Liver (tissue), 9 donors: Measurements from ENCODE around the gene KNCN. TPM values are rescaled to one million over a fixed set of nuclear protein-coding genes. Genes with fewer than 3 reads are reported as not detected.

ENCODE experiments used
- DNase-seq: peaks from one replicate; pipeline ENCODE4 v3.0.0-alpha.2; 2017; ENCODE audit warnings: low spot score
- H3K27ac ChIP-seq, 2 donors: one replicate each; pipeline ENCODE4 v1.7.0; 2013; ENCODE audit warnings: inconsistent platforms in 2 of 2, low read length in 2 of 2, control low read depth in 1 of 2, low read depth in 1 of 2, mild to moderate bottlenecking in 1 of 2
- H3K27me3 ChIP-seq, 4 donors: one replicate each; pipeline versions ENCODE4 v1.6.1 to v1.7.0; 2013; ENCODE audit warnings: low read length in 3 of 4, inconsistent platforms in 1 of 4, mild to moderate bottlenecking in 1 of 4, moderate library complexity in 1 of 4; ENCODE audit not compliant: control insufficient read depth in 4 of 4, insufficient read depth in 4 of 4
- H3K36me3 ChIP-seq, 4 donors: one replicate each; pipeline versions ENCODE4 v1.6.1 to v1.7.0; 2013; ENCODE audit warnings: low read length in 3 of 4, mild to moderate bottlenecking in 3 of 4, low read depth in 1 of 4, moderate library complexity in 1 of 4; ENCODE audit not compliant: control insufficient read depth in 4 of 4, insufficient read depth in 3 of 4
- H3K4me1 ChIP-seq, 4 donors: one replicate each; pipeline versions ENCODE4 v1.6.1 to v1.7.0; 2013; ENCODE audit warnings: low read length in 3 of 4, mild to moderate bottlenecking in 3 of 4, moderate library complexity in 1 of 4; ENCODE audit not compliant: control insufficient read depth in 4 of 4, insufficient read depth in 4 of 4
- H3K4me3 ChIP-seq, 3 donors: one replicate each; pipeline versions ENCODE4 v1.6.1 to v1.7.0; 2013; ENCODE audit warnings: low read length in 3 of 3, control low read depth in 1 of 3, low read depth in 1 of 3, mild to moderate bottlenecking in 1 of 3
- H3K9ac ChIP-seq, 2 donors: one replicate each; pipeline ENCODE4 v1.7.0; 2013; ENCODE audit warnings: low read length in 2 of 2, mild to moderate bottlenecking in 2 of 2, moderate library complexity in 2 of 2, control low read depth in 1 of 2, low read depth in 1 of 2
- H3K9me3 ChIP-seq, 4 donors: one replicate each; pipeline versions ENCODE4 v1.6.1 to v1.7.0; 2013; ENCODE audit warnings: low read length in 3 of 4; ENCODE audit not compliant: control insufficient read depth in 4 of 4
- ATF3 ChIP-seq: IDR thresholded peaks from 2 replicates; pipeline ENCODE4 v1.6.1; 2016; ENCODE audit warnings: antibody characterized with exemption
- CTCF ChIP-seq: fragments of 150-350 bp; IDR thresholded peaks from 2 replicates; pipeline ENCODE4 v1.5.1; 2017; ENCODE audit warnings: improper control_type of control experiment, low read depth, low read length; ENCODE audit not compliant: missing input control
- FOXA1 ChIP-seq: IDR thresholded peaks from 2 replicates; pipeline ENCODE4 v1.6.1; 2016; ENCODE audit warnings: antibody characterized with exemption
- FOXA2 ChIP-seq: IDR thresholded peaks from 2 replicates; pipeline ENCODE4 v1.6.1; 2016; ENCODE audit warnings: antibody characterized with exemption
- HNF4A ChIP-seq, 2 donors: conservative IDR thresholded peaks; 2 replicates each; pipeline ENCODE4 v1.6.1; 2016; ENCODE audit warnings: antibody characterized with exemption in 2 of 2, mild to moderate bottlenecking in 2 of 2
- HNF4G ChIP-seq: IDR thresholded peaks from 2 replicates; pipeline ENCODE4 v1.6.1; 2016; ENCODE audit warnings: antibody characterized with exemption
- JUND ChIP-seq, 2 donors: IDR thresholded peaks; 2 replicates each; pipeline ENCODE4 v1.6.1; 2016; ENCODE audit warnings: antibody characterized with exemption in 2 of 2
- MAX ChIP-seq: IDR thresholded peaks from 2 replicates; pipeline ENCODE4 v1.6.1; 2016; ENCODE audit warnings: antibody characterized with exemption
- NR2F2 ChIP-seq: IDR thresholded peaks from 2 replicates; pipeline ENCODE4 v1.6.1; 2016; ENCODE audit warnings: antibody characterized with exemption
- RAD21 ChIP-seq, 2 donors: IDR thresholded peaks; 2 replicates each; pipeline ENCODE4 v1.6.1; 2016; ENCODE audit warnings: antibody characterized with exemption in 2 of 2, mild to moderate bottlenecking in 2 of 2
- REST ChIP-seq: IDR thresholded peaks from 2 replicates; pipeline ENCODE4 v1.6.1; 2016; ENCODE audit warnings: antibody characterized with exemption, mild to moderate bottlenecking
- RXRA ChIP-seq, 2 donors: IDR thresholded peaks; 2 replicates each; pipeline ENCODE4 v1.6.1; 2017 to 2018; ENCODE audit warnings: antibody characterized with exemption in 2 of 2, mild to moderate bottlenecking in 1 of 2
- SP1 ChIP-seq: IDR thresholded peaks from 2 replicates; pipeline ENCODE4 v1.6.1; 2018; ENCODE audit warnings: antibody characterized with exemption, mild to moderate bottlenecking
- TAF1 ChIP-seq: conservative IDR thresholded peaks from 2 replicates; pipeline ENCODE4 v1.6.1; 2016; ENCODE audit warnings: antibody characterized with exemption, mild to moderate bottlenecking
- YY1 ChIP-seq: IDR thresholded peaks from 2 replicates; pipeline ENCODE4 v1.6.1; 2016; ENCODE audit warnings: antibody characterized with exemption, mild to moderate bottlenecking
- WGBS: extraction: QIAGEN DNeasy Blood & Tissue Kit; methylation state at CpG from one replicate; pipeline ENCODE4 v1.1.7; 2013; 5-methylcytosine and 5-hydroxymethylcytosine counted together
- polyA plus RNA-seq, 2 donors: library from polyadenylated mRNA; stranded (reverse) in 1 of 2; unstranded in 1 of 2; fragments of 200-250 nt in 1 of 2; fragments of >200 nt in 1 of 2; fragmentation: Nextera tagmentation in 1 of 2; extraction: Ambion mirVana in 1 of 2; gene quantifications; one replicate each; pipeline versions ENCODE4 v1.2.1 to v1.2.3, GENCODE V29; 2013 to 2015
- total RNA-seq, 2 donors: library from RNA; depleted of rRNA; stranded (reverse); fragments of >200 nt; gene quantifications; one replicate each; pipeline ENCODE4 v1.2.3, GENCODE V29; 2014
- donor health status: healthy.
- donor health status: healthy.
- donor health status: healthy.
- donor health status: healthy.
- donor health status: healthy.

The KNCN gene
- total and polyA plus RNA-seq, 4 donors, result not detected

- TF ChIP-seq REST, result no peak
Measured at GRCh38 chr1:46539972-46540371, 11.5 kb downstream of the KNCN start (continued).

GRCh38 chr1:46538147-46538546 lies 13.3 kb downstream of the KNCN start:
- TF ChIP-seq NR2F2 (no peak), HNF4A (conservative IDR thresholded peaks at IDR 0.05) (no peak), RAD21 (IDR thresholded peaks at IDR 0.05) (no peak), FOXA2 (no peak), RXRA (IDR thresholded peaks at IDR 0.05) (no peak), REST (no peak), JUND (IDR thresholded peaks at IDR 0.05) (no peak), YY1 (no peak), MAX (no peak)
- no peak overlapping the region for H3K27ac ChIP-seq
- 77% methylated on average over 2 of the region's 2 CpGs for WGBS

GRCh38 chr1:46537651-46538050 lies 13.8 kb downstream of the KNCN start:
- no peak for DNase-seq
- Histone ChIP-seq H3K4me1 (peaks cover 3 to 11% (median 5%) of the 10 kb centered on the region in 4 donors), H3K36me3 (no peaks in the 10 kb centered on the region), H3K27me3 (peaks cover 0 to 8% (median under 1%) of the 10 kb centered on the region in 4 donors), H3K9ac (no peak overlapping the region), H3K9me3 (no peaks in the 10 kb centered on the region), H3K4me3 (no peak overlapping the region), H3K27ac (no peak overlapping the region)
- TF ChIP-seq HNF4A (conservative IDR thresholded peaks at IDR 0.05), result no peak
- TF ChIP-seq TAF1, result no peak
- TF ChIP-seq SP1, result no peak
- TF ChIP-seq REST, result no peak
- no peak for TF ChIP-seq JUND (IDR thresholded peaks at IDR 0.05)
- no peak for TF ChIP-seq CTCF
- no peak for TF ChIP-seq RXRA (IDR thresholded peaks at IDR 0.05)
- TF ChIP-seq FOXA1, result no peak
- no peak for TF ChIP-seq ATF3
- TF ChIP-seq NR2F2, result no peak
- no peak for TF ChIP-seq HNF4G
- no peak for TF ChIP-seq FOXA2
- WGBS, result 79% methylated on average over 2 of the region's 2 CpGs

More at GRCh38 chr1:46538147-46538546, 13.3 kb downstream of the KNCN start:
- DNase-seq, result no peak
- Histone ChIP-seq H3K27me3 (peaks cover 0 to 12% (median under 1%) of the 10 kb centered on the region in 4 donors), H3K4me3 (no peak overlapping the region), H3K36me3 (no peaks in the 10 kb centered on the region), H3K4me1 (peaks cover 3 to 10% (median 4%) of the 10 kb centered on the region in 4 donors), H3K9ac (no peak overlapping the region), H3K9me3 (no peaks in the 10 kb centered on the region)
